ENCODE measurements around the gene EIF2AK3.

- no peak for TF ChIP-seq POLR2AphosphoS5 (IDR thresholded peaks at IDR 0.05)
- TF ChIP-seq CTCF (IDR thresholded peaks at IDR 0.05), result no peak
- no peak for TF ChIP-seq POLR2A (IDR thresholded peaks at IDR 0.05)
Measured at GRCh38 chr2:88620015-88620414, 7.2 kb downstream of the EIF2AK3 start.
